HCT116 (cell line): Measurements from ENCODE around the gene CATSPERZ. TPM values are rescaled to one million over a fixed set of nuclear protein-coding genes. Genes with fewer than 3 reads are reported as not detected.

Source experiments
- ATAC-seq: fragments of 200-7000 bp; cut with Tn5 transposase; 2 replicates; pipeline ENCODE4 v1.9.1; 2020; ENCODE audit warnings: mild to moderate bottlenecking, moderate library complexity
- BruUV-seq: library from RNA; stranded (reverse); fragments of 400-500 nt; replicated peaks from 2 replicates; lab custom pipeline; 2021; lab: Mats Ljungman, UMichigan
- CTCF ChIA-PET: fragments of 300-600 bp; sonication (Branson Sonifier 250); formaldehyde crosslinking; loops from one replicate; lab custom pipeline; 2021; ENCODE audit warnings: antibody characterized with exemption; lab: Charles Lee
- POLR2A ChIA-PET: fragments of 300-600, 350-600 bp; sonication (Branson Sonifier 250); formaldehyde crosslinking; loops from one replicate; lab custom pipeline; 2021; ENCODE audit warnings: antibody characterized with exemption; lab: Charles Lee
- RAD21 ChIA-PET, 2 experiments: fragments of 300-600 bp; sonication (Branson Sonifier 250); formaldehyde crosslinking; loops; one replicate each; lab custom pipeline; 2023; ENCODE audit warnings: low total read pairs in 2 of 2; ENCODE audit not compliant: uncharacterized antibody in 2 of 2, unreplicated experiment in 2 of 2, low non-redundant PET in 1 of 2; lab: Charles Lee
- DNase-seq: peaks from one replicate; pipeline ENCODE4 v3.0.0-alpha.2; 2010; ENCODE audit warnings: low read depth, low spot score
- H2AFZ ChIP-seq: fragments of 200-600 bp; shearing (Covaris generic), sonication (generic); 2 replicates; pipeline ENCODE4 v1.6.1; 2017; ENCODE audit warnings: low read depth, mixed run types, mixed read lengths, antibody characterized with exemption, low read length; ENCODE audit not compliant: poor library complexity, severe bottlenecking
- H3K27ac ChIP-seq: 2 replicates; pipeline ENCODE4 v1.5.1; 2012; ENCODE audit warnings: low read depth, low read length
- H3K27me3 ChIP-seq: fragments of 200-600 bp; sonication (generic); 2 replicates; pipeline ENCODE4 v1.6.1; 2016; ENCODE audit warnings: mixed run types, low read length, mixed read lengths; ENCODE audit not compliant: insufficient read depth
- H3K36me3 ChIP-seq, 2 experiments: fragments of 200-500 bp in 1 of 2; fragments of 200-600 bp in 1 of 2; sonication (Bioruptor generic) in 1 of 2; sonication (generic) in 1 of 2; 2 replicates each; pipeline versions ENCODE4 v1.5.1 to v1.6.1; 2014 to 2016; ENCODE audit warnings: low read length in 2 of 2, inconsistent platforms in 1 of 2, mixed read lengths in 1 of 2, mixed run types in 1 of 2; ENCODE audit not compliant: insufficient read depth in 2 of 2, control insufficient read depth in 1 of 2
- H3K4me1 ChIP-seq, 2 experiments: fragments of 200-600 bp in 1 of 2; sonication (generic) in 1 of 2; 2 replicates each; pipeline versions ENCODE4 v1.5.1 to v1.6.1; 2012 to 2017; ENCODE audit warnings: low read length in 2 of 2, inconsistent platforms in 1 of 2, mild to moderate bottlenecking in 1 of 2, mixed read lengths in 1 of 2, mixed run types in 1 of 2, moderate library complexity in 1 of 2; ENCODE audit not compliant: insufficient read depth in 2 of 2, control insufficient read depth in 1 of 2
- H3K4me2 ChIP-seq: fragments of 200-600 bp; sonication (generic); 2 replicates; pipeline ENCODE4 v1.6.1; 2017; ENCODE audit warnings: mixed run types, low read length, mixed read lengths
- H3K4me3 ChIP-seq, 2 experiments: fragments of 200-600 bp in 1 of 2; sonication (generic) in 1 of 2; replicated peaks in 1 of 2; 2 replicates each; pipeline ENCODE4 v1.5.1; 2011 to 2016; ENCODE audit warnings: low read length in 2 of 2, control low read depth in 1 of 2, low read depth in 1 of 2, mild to moderate bottlenecking in 1 of 2, mixed read lengths in 1 of 2, mixed run types in 1 of 2
- H3K79me2 ChIP-seq: fragments of 200-600 bp; sonication (generic); 2 replicates; pipeline ENCODE4 v1.6.1; 2017; ENCODE audit warnings: mild to moderate bottlenecking, mixed run types, low read length, moderate library complexity, mixed read lengths; ENCODE audit not compliant: insufficient read depth
- H3K9ac ChIP-seq: fragments of 200-600 bp; sonication (generic); 2 replicates; pipeline ENCODE4 v1.6.1; 2016; ENCODE audit warnings: low read length, mixed read lengths
- H3K9me2 ChIP-seq: fragments of 200-600 bp; sonication (generic), shearing (Covaris generic); 2 replicates; pipeline ENCODE4 v1.6.1; 2017; ENCODE audit warnings: mixed run types, mild to moderate bottlenecking, moderate library complexity; ENCODE audit not compliant: insufficient read depth
- H3K9me3 ChIP-seq, 2 experiments: fragments of 200-500 bp in 1 of 2; fragments of 200-600 bp in 1 of 2; sonication (Bioruptor generic) in 1 of 2; sonication (generic) in 1 of 2; 2 replicates each; pipeline ENCODE4 v1.6.1; 2014 to 2017; ENCODE audit warnings: low read length in 2 of 2, mixed read lengths in 2 of 2, inconsistent platforms in 1 of 2, low read depth in 1 of 2, mild to moderate bottlenecking in 1 of 2, mixed run types in 1 of 2, moderate library complexity in 1 of 2; ENCODE audit not compliant: control insufficient read depth in 1 of 2, insufficient read depth in 1 of 2
- H4K20me1 ChIP-seq: fragments of 200-600 bp; sonication (generic), shearing (Covaris generic); 2 replicates; pipeline ENCODE4 v1.6.1; 2017; ENCODE audit warnings: mixed run types, mild to moderate bottlenecking, moderate library complexity; ENCODE audit not compliant: insufficient read depth
- ATF3 ChIP-seq: IDR thresholded peaks from 2 replicates; pipeline ENCODE4 v1.6.1; 2012
- CTCF ChIP-seq, 3 experiments: fragments of 200-600 bp in 1 of 3; sonication (generic) in 1 of 3; IDR thresholded peaks in 2 of 3; conservative IDR thresholded peaks in 1 of 3; 2 replicates each; pipeline ENCODE4 v1.5.1; 2012 to 2017; ENCODE audit warnings: low read depth in 2 of 3, low read length in 2 of 3, antibody characterized with exemption in 1 of 3, borderline replicate concordance in 1 of 3, control low read depth in 1 of 3, mild to moderate bottlenecking in 1 of 3, mixed read lengths in 1 of 3, mixed run types in 1 of 3, moderate library complexity in 1 of 3; ENCODE audit not compliant: insufficient read depth in 1 of 3
- EZH2phosphoT487 ChIP-seq: fragments of 200-600 bp; IDR thresholded peaks from 2 replicates; pipeline ENCODE4 v1.6.1; 2018; ENCODE audit warnings: antibody characterized with exemption, borderline replicate concordance
- POLR2A ChIP-seq: IDR thresholded peaks from 2 replicates; pipeline ENCODE4 v1.7.0; 2011; ENCODE audit warnings: borderline replicate concordance; ENCODE audit not compliant: insufficient read depth, insufficient read length; ENCODE audit errors: extremely low read depth
- POLR2AphosphoS5 ChIP-seq: IDR thresholded peaks from 2 replicates; pipeline ENCODE4 v1.6.1; 2011; ENCODE audit warnings: mild to moderate bottlenecking, low read depth, low read length, moderate library complexity
- REST ChIP-seq: IDR thresholded peaks from 2 replicates; pipeline ENCODE4 v1.6.1; 2012; ENCODE audit warnings: low read depth
- SP1 ChIP-seq: IDR thresholded peaks from 2 replicates; pipeline ENCODE4 v1.6.1; 2012; ENCODE audit warnings: low read depth
- SRF ChIP-seq: IDR thresholded peaks from 2 replicates; pipeline ENCODE4 v1.6.1; 2012; ENCODE audit warnings: low read depth
- TCF7L2 ChIP-seq: IDR thresholded peaks from 2 replicates; pipeline ENCODE4 v1.7.0; 2011; ENCODE audit warnings: borderline replicate concordance, inconsistent platforms; ENCODE audit not compliant: insufficient read depth, insufficient read length; ENCODE audit errors: extremely low read depth
- ZBTB33 ChIP-seq: IDR thresholded peaks from 2 replicates; pipeline ENCODE4 v1.6.1; 2011; ENCODE audit warnings: mild to moderate bottlenecking, low read length, moderate library complexity; ENCODE audit not compliant: insufficient replicate concordance; ENCODE audit errors: extremely low read depth
- ZFX ChIP-seq: fragments of 450-650 bp; IDR thresholded peaks from 2 replicates; pipeline ENCODE4 v1.6.1; 2017
- ZNF274 ChIP-seq: fragments of 200-500 bp; sonication (Bioruptor generic); IDR thresholded peaks from 2 replicates; pipeline ENCODE4 v1.6.1; 2014; ENCODE audit warnings: mild to moderate bottlenecking, low read depth, low read length, inconsistent platforms
- intact Hi-C: fragments of 100-400 bp; cut with micrococcal nuclease; formaldehyde crosslinking; loops from 2 replicates; pipeline ENCODE4 v1.10.0; 2022
- total RNA-seq: library from RNA; stranded (reverse); gene quantifications from one replicate; pipeline ENCODE4 v1.2.1, GENCODE V29; 2021; ENCODE audit not compliant: unreplicated experiment

CATSPERZ gene
- total RNA-seq, 1 experiment from 2014 or later: 1.7 TPM

- no peak for TF ChIP-seq REST
- TF ChIP-seq POLR2A: no peak
Measured at GRCh38 chr11:64264371-64264852, 35.7 kb upstream of the CATSPERZ start (continued).

- intact Hi-C loops: no loop called here
- no peaks in the 10 kb centered on the region for H4K20me1 ChIP-seq
- peaks cover 5 to 38% of the 10 kb centered on the region in 2 experiments; a peak in 2 of 4 replicates for H3K36me3 ChIP-seq
- BruUV-seq: no TSS peak
- DNase-seq (no peak), ATAC-seq (no peak)
- ChIA-PET CTCF (interaction anchor here (1.4 kb wide), 1 partner anchor 15 kb away, joined by 4 read pairs; no protein-coding TSS in a partner anchor), POLR2A (no interaction called here), RAD21 (no interaction called here)
- no peak overlapping the region for H3K4me2 ChIP-seq
- H2AFZ ChIP-seq: no peak overlapping the region
- no peak overlapping the region for H3K4me3 ChIP-seq
- H3K9ac ChIP-seq: no peak overlapping the region
- no peaks in the 10 kb centered on the region for H3K27me3 ChIP-seq
- peaks cover 13 to 22% of the 10 kb centered on the region in 2 experiments; a peak in 3 of 4 replicates for H3K4me1 ChIP-seq
- no peaks in the 10 kb centered on the region for H3K9me3 ChIP-seq
- no peak overlapping the region for H3K27ac ChIP-seq
- TF ChIP-seq ZNF274 (no peak), TCF7L2 (no peak), CTCF (IDR thresholded peaks at IDR 0.05 in 2 of 3, conservative IDR thresholded peaks at IDR 0.05 in 1 of 3; ENCODE audit: borderline replicate concordance in 1 of 3, insufficient read depth in 1 of 3, low read depth in 2 of 3, low read length in 2 of 3) (no peak), POLR2AphosphoS5 (no peak), ATF3 (no peak), SP1 (no peak), ZFX (no peak), ZBTB33 (no peak), EZH2phosphoT487 (no peak), SRF (no peak)
- no peaks in the 10 kb centered on the region for H3K9me2 ChIP-seq
- H3K79me2 ChIP-seq: no peaks in the 10 kb centered on the region; the same call in 1 of the 2 replicates
Measured at GRCh38 chr11:64265176-64266160, 34.7 kb upstream of the CATSPERZ start.
